Measurements from ENCODE around the gene MLPH. TPM values are rescaled to one million over a fixed set of nuclear protein-coding genes. Genes with fewer than 3 reads are reported as not detected.

Gene MLPH
- total and polyA plus RNA-seq, 7 donors: 0.91 to 7.8 (median 2.4) TPM

GRCh38 chr2:237546876-237547395, 59.9 kb downstream of the MLPH start:
- Histone ChIP-seq H3K27me3 (ENCODE audit: insufficient read depth in 3 of 3, low read length in 2 of 3) (no peaks in the 10 kb centered on the region), H3K4me1 (no peaks in the 10 kb centered on the region), H3K9me3 (no peaks in the 10 kb centered on the region), H3K36me3 (ENCODE audit: insufficient read depth in 1 of 2, low read depth in 1 of 2) (no peaks in the 10 kb centered on the region), H3K4me3 (no peak overlapping the region), H3K27ac (no peak overlapping the region)
- ATAC-seq (no peak), DNase-seq (no peak)
- WGBS, 3 donors: 78 to 86% (median 79%) methylated on average over 13 of the region's 13 CpGs
- intact Hi-C loops (cut with DNase I): no loop called here
- TF ChIP-seq CTCF (IDR thresholded peaks at IDR 0.05): no peak

- Histone ChIP-seq H3K9me3 (no peaks in the 10 kb centered on the region), H3K27ac (no peak overlapping the region), H3K27me3 (ENCODE audit: insufficient read depth in 3 of 3, low read length in 2 of 3) (no peaks in the 10 kb centered on the region), H3K36me3 (ENCODE audit: insufficient read depth in 1 of 2, low read depth in 1 of 2) (no peaks in the 10 kb centered on the region), H3K4me3 (no peak overlapping the region), H3K4me1 (no peaks in the 10 kb centered on the region)
- intact Hi-C loops (cut with DNase I): no loop called here
- ATAC-seq (no peak), DNase-seq (no peak)
- no peak for TF ChIP-seq CTCF (IDR thresholded peaks at IDR 0.05)
- 66 to 71% (median 68%) methylated on average over 11 of the region's 11 CpGs for WGBS, 3 donors
Measured at GRCh38 chr2:237547841-237548416, 60.9 kb downstream of the MLPH start.

- no peak for TF ChIP-seq CTCF (IDR thresholded peaks at IDR 0.05)
- no peaks in the 10 kb centered on the region for H3K9me3 ChIP-seq
- ATAC-seq: no peak
- 76 to 85% (median 84%) methylated on average over 8 of the region's 8 CpGs for WGBS, 3 donors
- no peaks in the 10 kb centered on the region for H3K4me1 ChIP-seq
- H3K4me3 ChIP-seq: no peak overlapping the region
- no peaks in the 10 kb centered on the region for H3K36me3 ChIP-seq (ENCODE audit: insufficient read depth in 1 of 2, low read depth in 1 of 2)
- intact Hi-C loops (cut with DNase I): no loop called here
- no peak overlapping the region for H3K27ac ChIP-seq
- no peak for DNase-seq
- no peaks in the 10 kb centered on the region for H3K27me3 ChIP-seq (ENCODE audit: insufficient read depth in 3 of 3, low read length in 2 of 3)
Measured at GRCh38 chr2:237549216-237549615, 62.2 kb downstream of the MLPH start.

GRCh38 chr2:237549643-237550415, 62.8 kb downstream of the MLPH start:
- peaks cover under 1% of the 10 kb centered on the region for H3K9me3 ChIP-seq
- H3K27ac ChIP-seq: no peak overlapping the region
- ATAC-seq (peak in 3 of 4 donors; percentile 39 to 69 (median 51)), DNase-seq (peak in 1 of 2 donors; percentile 33)
- intact Hi-C loops (cut with DNase I): no loop called here
- H3K4me1 ChIP-seq: no peaks in the 10 kb centered on the region
- no peaks in the 10 kb centered on the region for H3K36me3 ChIP-seq (ENCODE audit: insufficient read depth in 1 of 2, low read depth in 1 of 2)
- no peaks in the 10 kb centered on the region for H3K27me3 ChIP-seq (ENCODE audit: insufficient read depth in 3 of 3, low read length in 2 of 3)
- 37 to 51% (median 46%) methylated on average over 17 of the region's 17 CpGs for WGBS, 3 donors
- H3K4me3 ChIP-seq: no peak overlapping the region
- TF ChIP-seq CTCF (IDR thresholded peaks at IDR 0.05): no peak

Measured in psoas muscle (tissue), 8 donors.